Subcutaneous abdominal adipose tissue (tissue), 5 donors: ENCODE measurements around the gene PMEPA1.

Source experiments
- H3K27ac ChIP-seq: one replicate; pipeline ENCODE4 v1.7.0; 2013; ENCODE audit warnings: low read depth, mild to moderate bottlenecking, inconsistent platforms, low read length, moderate library complexity
- H3K27me3 ChIP-seq, 5 donors: one replicate each; pipeline ENCODE4 v1.7.0; 2013; ENCODE audit warnings: low read length in 5 of 5, inconsistent platforms in 1 of 5; ENCODE audit not compliant: control insufficient read depth in 5 of 5, insufficient read depth in 4 of 5
- H3K36me3 ChIP-seq, 5 donors: one replicate each; pipeline ENCODE4 v1.7.0; 2013; ENCODE audit warnings: low read length in 5 of 5; ENCODE audit not compliant: control insufficient read depth in 5 of 5, insufficient read depth in 5 of 5
- H3K4me1 ChIP-seq, 5 donors: one replicate each; pipeline ENCODE4 v1.7.0; 2013; ENCODE audit warnings: low read length in 5 of 5, mild to moderate bottlenecking in 3 of 5, moderate library complexity in 1 of 5; ENCODE audit not compliant: control insufficient read depth in 5 of 5, insufficient read depth in 5 of 5
- H3K4me3 ChIP-seq, 5 donors: one replicate each; pipeline ENCODE4 v1.7.0; 2013; ENCODE audit warnings: low read length in 5 of 5, low read depth in 1 of 5
- H3K9ac ChIP-seq, 5 donors: one replicate each; pipeline ENCODE4 v1.7.0; 2013; ENCODE audit warnings: low read length in 5 of 5, mild to moderate bottlenecking in 4 of 5, moderate library complexity in 3 of 5
- H3K9me3 ChIP-seq, 5 donors: one replicate each; pipeline ENCODE4 v1.7.0; 2013; ENCODE audit warnings: low read length in 5 of 5; ENCODE audit not compliant: control insufficient read depth in 5 of 5
- donor health status: healthy.
- donor health status: healthy.
- donor health status: healthy.
- donor health status: healthy.
- donor health status: healthy.

PMEPA1 gene

GRCh38 chr20:57738053-57738452, 28.2 kb upstream of the PMEPA1 start:
- Histone ChIP-seq H3K9me3 (no peaks in the 10 kb centered on the region), H3K27me3 (no peaks in the 10 kb centered on the region), H3K4me1 (peaks cover 0 to 6% (median 0%) of the 10 kb centered on the region in 5 donors), H3K9ac (no peak overlapping the region), H3K4me3 (no peak overlapping the region), H3K36me3 (no peaks in the 10 kb centered on the region), H3K27ac (no peak overlapping the region)

- Histone ChIP-seq H3K9me3 (no peaks in the 10 kb centered on the region), H3K36me3 (no peaks in the 10 kb centered on the region), H3K27ac (no peak overlapping the region), H3K4me3 (no peak overlapping the region), H3K4me1 (peaks cover 0 to 6% (median 0%) of the 10 kb centered on the region in 5 donors), H3K27me3 (no peaks in the 10 kb centered on the region), H3K9ac (no peak overlapping the region)
Measured at GRCh38 chr20:57737349-57737748, 27.5 kb upstream of the PMEPA1 start.

- Histone ChIP-seq H3K9ac (no peak overlapping the region), H3K36me3 (no peaks in the 10 kb centered on the region), H3K9me3 (no peaks in the 10 kb centered on the region), H3K27ac (no peak overlapping the region), H3K27me3 (no peaks in the 10 kb centered on the region), H3K4me3 (no peak overlapping the region), H3K4me1 (peaks cover 0 to 6% (median 0%) of the 10 kb centered on the region in 5 donors)
Measured at GRCh38 chr20:57736738-57737347, 27.0 kb upstream of the PMEPA1 start.

GRCh38 chr20:57735831-57736737, 26.3 kb upstream of the PMEPA1 start:
- no peaks in the 10 kb centered on the region for H3K36me3 ChIP-seq
- H3K9me3 ChIP-seq: no peaks in the 10 kb centered on the region
- no peak overlapping the region for H3K27ac ChIP-seq
- no peak overlapping the region for H3K4me3 ChIP-seq
- peaks cover 0 to 6% (median 0%) of the 10 kb centered on the region in 5 donors for H3K4me1 ChIP-seq
- H3K27me3 ChIP-seq: no peaks in the 10 kb centered on the region
- H3K9ac ChIP-seq: no peak overlapping the region

GRCh38 chr20:57734754-57735153, 24.9 kb upstream of the PMEPA1 start:
- Histone ChIP-seq H3K9me3 (no peaks in the 10 kb centered on the region), H3K27me3 (no peaks in the 10 kb centered on the region), H3K4me1 (peaks cover 0 to 9% (median 2%) of the 10 kb centered on the region in 5 donors), H3K36me3 (no peaks in the 10 kb centered on the region), H3K27ac (no peak overlapping the region), H3K9ac (no peak overlapping the region), H3K4me3 (no peak overlapping the region)

- H3K4me3 ChIP-seq: no peak overlapping the region
Measured at GRCh38 chr20:57732226-57732625, 22.4 kb upstream of the PMEPA1 start.

GRCh38 chr20:57728762-57729161, 18.9 kb upstream of the PMEPA1 start:
- peaks cover 0 to 23% (median 13%) of the 10 kb centered on the region in 5 donors for H3K4me1 ChIP-seq
- H3K36me3 ChIP-seq: no peaks in the 10 kb centered on the region
- no peak overlapping the region for H3K4me3 ChIP-seq
- no peak overlapping the region for H3K27ac ChIP-seq
- no peak overlapping the region for H3K9ac ChIP-seq
- no peaks in the 10 kb centered on the region for H3K27me3 ChIP-seq
- no peaks in the 10 kb centered on the region for H3K9me3 ChIP-seq

More at GRCh38 chr20:57732226-57732625, 22.4 kb upstream of the PMEPA1 start:
- Histone ChIP-seq H3K9ac (no peak overlapping the region), H3K27me3 (no peaks in the 10 kb centered on the region), H3K9me3 (no peaks in the 10 kb centered on the region), H3K36me3 (no peaks in the 10 kb centered on the region), H3K4me1 (peaks cover 0 to 8% (median 2%) of the 10 kb centered on the region in 5 donors), H3K27ac (no peak overlapping the region)

GRCh38 chr20:57727863-57728262, 18.0 kb upstream of the PMEPA1 start:
- Histone ChIP-seq H3K4me3 (no peak overlapping the region), H3K9ac (no peak overlapping the region), H3K27me3 (no peaks in the 10 kb centered on the region), H3K4me1 (peaks cover 0 to 28% (median 13%) of the 10 kb centered on the region in 5 donors), H3K36me3 (no peaks in the 10 kb centered on the region), H3K27ac (no peak overlapping the region), H3K9me3 (no peaks in the 10 kb centered on the region)

GRCh38 chr20:57725636-57726035, 15.8 kb upstream of the PMEPA1 start:
- Histone ChIP-seq H3K9me3 (no peaks in the 10 kb centered on the region), H3K36me3 (no peaks in the 10 kb centered on the region), H3K4me1 (peaks cover 0 to 28% (median 13%) of the 10 kb centered on the region in 5 donors), H3K9ac (no peak overlapping the region), H3K27ac (no peak overlapping the region), H3K27me3 (no peaks in the 10 kb centered on the region), H3K4me3 (no peak overlapping the region)
